Measurements from ENCODE around the gene TNNI3. TPM values are rescaled to one million over a fixed set of nuclear protein-coding genes. Genes with fewer than 3 reads are reported as not detected.
A peak's percentile ranks its signal among the peaks of the same experiment; 100 is the strongest.

TNNI3 gene
- total and polyA plus RNA-seq, 10 of the 15 experiments (the other 5 are each of a cell fraction or from before 2014, with no cell fraction given) = not detected

DNA sequence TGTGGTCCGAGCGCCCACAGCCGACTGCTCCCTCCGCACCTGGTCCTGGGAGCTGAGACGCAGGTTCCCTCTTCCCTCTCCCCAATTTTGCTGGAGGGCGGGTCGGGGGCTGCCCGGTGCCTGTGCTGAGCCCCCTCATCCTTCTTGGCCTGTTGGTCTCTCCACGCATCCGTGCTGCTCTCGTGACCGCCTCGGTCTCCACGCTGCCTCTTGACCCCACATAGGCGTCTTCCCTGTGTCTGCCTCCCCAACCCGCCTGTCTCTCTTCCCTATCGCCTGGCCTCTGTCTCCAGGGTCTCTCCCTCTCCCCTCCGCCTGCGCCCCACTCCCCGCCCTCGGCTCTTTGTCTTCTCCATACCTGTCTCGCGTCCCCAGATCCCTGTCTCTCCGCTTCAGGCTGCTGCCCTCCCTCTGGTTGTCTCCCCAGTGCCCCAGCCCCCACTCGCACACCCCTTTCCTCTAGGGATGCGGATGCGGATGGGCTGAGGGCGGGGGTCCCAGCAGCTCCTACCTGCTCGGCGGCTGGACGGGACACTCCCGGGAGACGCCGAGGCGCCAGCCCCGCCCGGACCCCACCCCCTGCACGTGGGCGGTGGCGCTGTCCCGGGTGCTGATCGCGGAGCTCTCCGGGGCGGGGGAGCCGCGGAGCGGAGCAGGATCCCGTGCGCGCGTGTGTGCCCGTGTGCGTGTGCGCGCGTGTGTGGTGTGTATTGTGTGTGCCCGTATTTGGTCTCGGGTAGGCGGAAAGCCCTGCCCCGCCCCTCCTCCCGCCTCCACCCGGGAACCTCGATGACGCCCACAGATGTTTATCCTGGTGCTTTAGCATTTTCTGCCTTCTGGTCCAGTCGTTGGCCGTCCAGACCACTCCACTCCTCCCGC, 22.3 kb upstream of the TNNI3 start, which contains the start of gene SYT5 (continued):
- TF ChIP-seq GABPA (IDR thresholded peaks at IDR 0.05; ENCODE audit: low read depth) = no peak
- TF ChIP-seq, protein P1, sequence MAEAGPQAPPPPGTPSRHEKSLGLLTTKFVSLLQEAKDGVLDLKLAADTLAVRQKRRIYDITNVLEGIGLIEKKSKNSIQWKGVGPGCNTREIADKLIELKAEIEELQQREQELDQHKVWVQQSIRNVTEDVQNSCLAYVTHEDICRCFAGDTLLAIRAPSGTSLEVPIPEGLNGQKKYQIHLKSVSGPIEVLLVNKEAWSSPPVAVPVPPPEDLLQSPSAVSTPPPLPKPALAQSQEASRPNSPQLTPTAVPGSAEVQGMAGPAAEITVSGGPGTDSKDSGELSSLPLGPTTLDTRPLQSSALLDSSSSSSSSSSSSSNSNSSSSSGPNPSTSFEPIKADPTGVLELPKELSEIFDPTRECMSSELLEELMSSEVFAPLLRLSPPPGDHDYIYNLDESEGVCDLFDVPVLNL (IDR thresholded peaks at IDR 0.05; ENCODE audit: low read depth, low read length) = no peak
- TF ChIP-seq KAT2A (conservative IDR thresholded peaks at IDR 0.05; ENCODE audit: control insufficient read depth, low read depth, low read length) = no peak
- no peak for TF ChIP-seq PKNOX1 (IDR thresholded peaks at IDR 0.05)
- TF ChIP-seq JUND (IDR thresholded peaks at IDR 0.05; ENCODE audit: low read depth, low read length) = no peak
- TF ChIP-seq PML (IDR thresholded peaks at IDR 0.05; ENCODE audit: low read length) = no peak
- no peak for TF ChIP-seq CBX3 (IDR thresholded peaks at IDR 0.05; ENCODE audit: borderline replicate concordance, low read depth)
- TF ChIP-seq POU2F2 (IDR thresholded peaks at IDR 0.05; ENCODE audit: borderline replicate concordance, low read depth, low read length) = no peak
- TF ChIP-seq RAD21 (IDR thresholded peaks at IDR 0.05; ENCODE audit: insufficient read depth, low read depth, low read length) = no peak
- TF ChIP-seq RCOR1 (conservative IDR thresholded peaks at IDR 0.05; ENCODE audit: low read depth, low read length) = no peak
- no peak for TF ChIP-seq BMI1 (IDR thresholded peaks at IDR 0.05; ENCODE audit: borderline replicate concordance)
- TF ChIP-seq BCLAF1 (IDR thresholded peaks at IDR 0.05) = no peak
- no peak for TF ChIP-seq ZZZ3 (IDR thresholded peaks at IDR 0.05; ENCODE audit: control insufficient read depth, insufficient read length, low read depth)
- peak; percentile 71 for TF ChIP-seq MAX (IDR thresholded peaks at IDR 0.05; ENCODE audit: low read depth, low read length)
- no peak for TF ChIP-seq TCF12 (IDR thresholded peaks at IDR 0.05; ENCODE audit: low read depth, low read length)
- TF ChIP-seq SREBF1 (IDR thresholded peaks at IDR 0.05; ENCODE audit: low read length) = no peak
- TF ChIP-seq DPF2 (IDR thresholded peaks at IDR 0.05) = no peak
- no peak for TF ChIP-seq SIX5 (IDR thresholded peaks at IDR 0.05; ENCODE audit: low read depth, low read length, severe bottlenecking)

All from GM12878 (cell line).